Epithelial cell of esophagus (primary cell): ENCODE measurements around the gene CCT8.
A peak's percentile ranks its signal among the peaks of the same experiment; 100 is the strongest.

Source experiments
- DNase-seq: peaks from one replicate; pipeline ENCODE4 v3.0.0; 2010; ENCODE audit warnings: low read depth
- H3K4me3 ChIP-seq: 2 replicates; pipeline ENCODE4 v1.5.1; 2011; ENCODE audit warnings: mild to moderate bottlenecking, low read length, control low read depth
- CTCF ChIP-seq: IDR thresholded peaks from 2 replicates; pipeline ENCODE4 v1.5.1; 2011; ENCODE audit warnings: low read depth, mild to moderate bottlenecking, low read length, control low read depth, inconsistent platforms; ENCODE audit not compliant: insufficient read depth; ENCODE audit errors: missing control alignments

The CCT8 gene

GRCh38 chr21:29033871-29034270 lies 39.6 kb downstream of the CCT8 start:
- no peak for TF ChIP-seq CTCF
- no peak for DNase-seq
- no peak overlapping the region for H3K4me3 ChIP-seq

DNA sequence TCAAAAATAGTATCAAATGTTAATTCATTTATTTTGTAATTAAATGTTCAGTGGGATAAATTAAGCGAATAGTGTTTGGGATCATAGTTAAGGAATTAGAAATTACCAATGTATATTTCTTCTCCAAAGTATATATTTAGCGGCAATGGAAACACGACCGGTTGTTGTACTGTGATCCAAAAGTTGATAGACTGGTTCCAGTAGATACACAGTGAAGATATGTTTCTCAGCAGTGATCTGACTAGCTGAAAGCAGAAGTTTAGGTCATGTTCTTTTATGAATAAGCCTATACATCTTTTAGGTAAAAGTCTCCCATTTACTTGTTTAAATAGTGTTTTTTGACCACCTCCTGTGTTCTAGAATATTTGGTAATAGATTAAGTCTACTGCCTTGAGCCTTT lies 40.1 kb downstream of the CCT8 start:
- no peak overlapping the region for H3K4me3 ChIP-seq
- peak; percentile 32 for DNase-seq
- TF ChIP-seq CTCF, result no peak

GRCh38 chr21:29030909-29031308 lies 42.5 kb downstream of the CCT8 start:
- no peak for DNase-seq
- no peak for TF ChIP-seq CTCF
- H3K4me3 ChIP-seq, result no peak overlapping the region

DNA sequence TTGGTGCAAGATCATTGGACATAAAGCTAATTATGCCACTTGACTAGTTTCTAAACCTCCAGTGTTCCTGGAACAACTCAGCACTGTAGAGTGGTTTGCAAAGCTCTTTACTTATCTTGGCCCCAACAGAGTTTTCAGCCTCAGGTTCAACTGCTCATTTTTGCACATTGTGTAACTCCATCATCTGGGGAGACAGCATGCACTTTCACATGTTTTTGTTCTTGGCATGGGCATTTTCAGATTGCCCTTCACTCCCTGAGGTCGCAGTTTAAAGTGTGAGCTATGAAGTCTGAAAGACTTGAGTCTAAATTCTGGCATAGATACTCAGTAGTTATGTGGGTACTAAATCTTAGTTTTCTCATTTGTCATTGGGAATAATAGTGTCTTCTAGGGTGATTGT lies 43.9 kb downstream of the CCT8 start:
- no peak for DNase-seq
- no peak overlapping the region for H3K4me3 ChIP-seq
- no peak for TF ChIP-seq CTCF

- TF ChIP-seq CTCF, result no peak
- peak; percentile 41 for DNase-seq
- H3K4me3 ChIP-seq, result peak overlapping the region; percentile 85
These were observed 48.1 kb downstream of the CCT8 start for GRCh38 chr21:29025328-29025713.

GRCh38 chr21:29024474-29025327 lies 48.7 kb downstream of the CCT8 start, which contains the start of gene USP16:
Gene USP16, plus strand, starts transcription at chr21:29024668. Its CDS starts 3,246 bp downstream, at chr21:29027914.
- peak; percentile 13 for TF ChIP-seq CTCF
- peak; percentile 99 for DNase-seq
- peak within 1 kb of the TSS; percentile 85 for H3K4me3 ChIP-seq

DNA sequence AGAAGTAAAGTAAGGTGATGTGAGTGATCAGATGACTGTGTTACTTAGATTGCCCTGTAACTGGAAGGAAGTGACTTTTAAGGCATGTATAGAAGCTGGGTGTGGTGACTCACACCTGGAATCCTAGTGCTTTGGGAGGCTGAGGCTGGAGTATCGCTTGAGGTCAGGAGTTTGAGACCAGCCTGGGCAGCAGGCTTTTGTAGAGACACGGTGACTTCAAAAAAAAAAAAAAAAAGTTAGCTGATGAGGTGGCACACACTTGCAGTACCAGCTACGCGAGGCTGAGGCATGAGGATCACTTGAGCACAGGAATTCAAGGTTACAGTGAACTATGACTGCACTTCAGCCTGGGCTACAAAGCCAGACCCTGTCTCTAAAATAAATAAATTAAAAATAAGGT lies 51.3 kb downstream of the CCT8 start:
- no peak overlapping the region for H3K4me3 ChIP-seq
- TF ChIP-seq CTCF, result no peak
- peak; percentile 45 for DNase-seq
